Activated CD4-positive, alpha-beta memory T cell treated with anti-CD3 and anti-CD28 coated beads for 36 hours (primary cell): ENCODE measurements around the gene DAPK1. TPM values are rescaled to one million over a fixed set of nuclear protein-coding genes. Genes with fewer than 3 reads are reported as not detected.

ENCODE experiments used
- CTCF ChIA-PET: fragments of 350-600 bp; sonication (Branson Sonifier 250); formaldehyde crosslinking; loops from one replicate; lab custom pipeline; 2021; ENCODE audit warnings: antibody characterized with exemption, inconsistent platforms; lab: Charles Lee
- POLR2A ChIA-PET: fragments of 350-600 bp; sonication (Branson Sonifier 250); formaldehyde crosslinking; loops from one replicate; lab custom pipeline; 2021; ENCODE audit warnings: antibody characterized with exemption; lab: Charles Lee
- DNase-seq: peaks from one replicate; pipeline ENCODE4 v3.0.0-alpha.2; 2020
- H3K27ac Mint-ChIP-seq: one replicate; pipeline ENCODE4 v1.8.0; 2021; ENCODE audit warnings: mixed read lengths
- H3K27me3 Mint-ChIP-seq: one replicate; pipeline ENCODE4 v1.8.0; 2021; ENCODE audit warnings: mixed read lengths
- H3K36me3 Mint-ChIP-seq: one replicate; pipeline ENCODE4 v1.8.0; 2021; ENCODE audit warnings: mixed read lengths
- H3K4me1 Mint-ChIP-seq: one replicate; pipeline ENCODE4 v1.8.0; 2021; ENCODE audit warnings: low read depth, mixed read lengths
- H3K4me3 Mint-ChIP-seq: one replicate; pipeline ENCODE4 v1.8.0; 2021; ENCODE audit warnings: mild to moderate bottlenecking, mixed read lengths
- H3K9me3 Mint-ChIP-seq: one replicate; pipeline ENCODE4 v1.8.0; 2021; ENCODE audit warnings: mixed read lengths
- intact Hi-C: fragments of 100-400 bp; cut with micrococcal nuclease; formaldehyde crosslinking; loops from one replicate; pipeline ENCODE4 v1.15.1; 2023
- total RNA-seq, 2 experiments: library from RNA; stranded (reverse); gene quantifications; one replicate each; pipeline ENCODE4 v1.2.3, GENCODE V29; 2021

DAPK1 gene
- total RNA-seq, 2 experiments from 2014 or later = 1.9 to 3.3 TPM

DNA sequence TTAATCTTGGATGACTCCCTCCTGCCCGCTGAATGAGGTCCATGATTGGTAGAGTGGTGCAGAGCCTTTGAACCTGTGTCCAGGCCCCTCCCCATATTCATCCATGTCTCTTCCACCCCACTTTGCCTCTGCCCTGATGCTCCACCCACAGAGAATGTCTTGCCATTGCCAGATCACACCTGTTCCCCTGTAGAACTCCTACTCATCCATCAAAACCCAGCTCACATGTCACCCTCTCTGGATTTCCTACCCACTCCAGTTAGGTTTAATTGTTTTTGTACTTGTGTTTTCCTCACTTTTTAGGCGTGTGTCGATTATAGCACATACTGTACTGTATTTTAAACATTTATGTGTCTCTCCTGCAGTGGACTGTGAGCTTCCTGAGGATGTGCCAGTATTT, 121.3 kb downstream of the DAPK1 start:
- Mint-ChIP-seq H3K27ac (no peak overlapping the region), H3K36me3 (no peaks in the 10 kb centered on the region), H3K27me3 (peaks cover 17% of the 10 kb centered on the region), H3K4me3 (no peak overlapping the region), H3K9me3 (no peaks in the 10 kb centered on the region), H3K4me1 (no peaks in the 10 kb centered on the region)
- CTCF ChIA-PET = no interaction called here
- POLR2A ChIA-PET = no interaction called here
- no peak for DNase-seq
- intact Hi-C loops = no loop called here

- Mint-ChIP-seq H3K9me3 (peaks cover 2% of the 10 kb centered on the region), H3K36me3 (no peaks in the 10 kb centered on the region), H3K4me3 (no peak overlapping the region), H3K27me3 (peaks cover 15% of the 10 kb centered on the region), H3K27ac (no peak overlapping the region), H3K4me1 (no peaks in the 10 kb centered on the region)
- intact Hi-C loops = no loop called here
- CTCF ChIA-PET = no interaction called here
- POLR2A ChIA-PET = no interaction called here
- DNase-seq = no peak
Measured at GRCh38 chr9:87619346-87619745, 121.7 kb downstream of the DAPK1 start.

DNA sequence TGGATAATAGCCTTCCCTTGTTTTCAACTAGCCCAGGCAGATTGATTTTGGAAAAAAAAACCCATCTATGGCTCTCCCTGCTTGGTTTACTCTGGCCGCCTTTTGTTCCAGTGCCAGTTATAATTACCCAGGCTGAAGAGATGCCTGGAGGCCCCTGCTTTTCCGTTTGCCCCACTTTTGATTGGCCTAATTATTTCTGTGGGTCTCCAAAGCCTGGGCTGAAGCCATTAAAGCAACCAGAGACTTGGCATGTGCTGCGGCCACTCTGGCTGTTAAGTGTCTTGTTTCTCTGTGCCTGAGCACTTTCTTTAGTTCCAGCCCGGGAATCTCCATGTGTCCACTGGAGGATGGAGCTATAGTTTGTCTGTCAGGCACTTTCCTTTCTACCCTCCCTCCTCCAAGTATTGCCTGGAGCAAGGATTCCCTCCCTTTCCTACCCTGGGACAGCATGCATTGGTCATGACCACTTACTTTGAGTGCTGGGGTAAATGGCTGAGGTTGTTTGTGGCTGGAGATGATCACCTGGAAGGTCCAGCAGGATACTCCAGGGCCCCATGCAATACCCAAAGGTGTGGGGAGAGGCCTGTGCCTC, 123.2 kb downstream of the DAPK1 start:
- H3K27ac Mint-ChIP-seq = no peak overlapping the region
- no peak overlapping the region for H3K4me3 Mint-ChIP-seq
- ChIA-PET CTCF (no interaction called here), POLR2A (no interaction called here)
- no peaks in the 10 kb centered on the region for H3K36me3 Mint-ChIP-seq
- peaks cover 4% of the 10 kb centered on the region for H3K9me3 Mint-ChIP-seq
- H3K27me3 Mint-ChIP-seq = peaks cover 6% of the 10 kb centered on the region
- no peak for DNase-seq
- intact Hi-C loops = no loop called here
- no peaks in the 10 kb centered on the region for H3K4me1 Mint-ChIP-seq

GRCh38 chr9:87622098-87622497, 124.4 kb downstream of the DAPK1 start:
- H3K4me1 Mint-ChIP-seq = no peaks in the 10 kb centered on the region
- peaks cover 4% of the 10 kb centered on the region for H3K27me3 Mint-ChIP-seq
- no peaks in the 10 kb centered on the region for H3K36me3 Mint-ChIP-seq
- POLR2A ChIA-PET = no interaction called here
- H3K27ac Mint-ChIP-seq = no peak overlapping the region
- H3K4me3 Mint-ChIP-seq = no peak overlapping the region
- DNase-seq = no peak
- CTCF ChIA-PET = no interaction called here
- intact Hi-C loops = no loop called here
- H3K9me3 Mint-ChIP-seq = peaks cover 4% of the 10 kb centered on the region

- no peak overlapping the region for H3K4me3 Mint-ChIP-seq
- no peaks in the 10 kb centered on the region for H3K4me1 Mint-ChIP-seq
- intact Hi-C loops = no loop called here
- CTCF ChIA-PET = no interaction called here
- no peaks in the 10 kb centered on the region for H3K36me3 Mint-ChIP-seq
- H3K27ac Mint-ChIP-seq = no peak overlapping the region
- H3K9me3 Mint-ChIP-seq = peaks cover 4% of the 10 kb centered on the region
- DNase-seq = no peak
- peaks cover 4% of the 10 kb centered on the region for H3K27me3 Mint-ChIP-seq
- POLR2A ChIA-PET = no interaction called here
Measured at GRCh38 chr9:87622923-87623322, 125.3 kb downstream of the DAPK1 start.

- H3K27ac Mint-ChIP-seq = no peak overlapping the region
- POLR2A ChIA-PET = no interaction called here
- intact Hi-C loops = no loop called here
- CTCF ChIA-PET = no interaction called here
- no peak overlapping the region for H3K4me3 Mint-ChIP-seq
- DNase-seq = no peak
- H3K4me1 Mint-ChIP-seq = no peaks in the 10 kb centered on the region
- peaks cover 4% of the 10 kb centered on the region for H3K9me3 Mint-ChIP-seq
- H3K27me3 Mint-ChIP-seq = no peaks in the 10 kb centered on the region
- H3K36me3 Mint-ChIP-seq = no peaks in the 10 kb centered on the region
Measured at GRCh38 chr9:87628346-87628745, 130.7 kb downstream of the DAPK1 start.

DNA sequence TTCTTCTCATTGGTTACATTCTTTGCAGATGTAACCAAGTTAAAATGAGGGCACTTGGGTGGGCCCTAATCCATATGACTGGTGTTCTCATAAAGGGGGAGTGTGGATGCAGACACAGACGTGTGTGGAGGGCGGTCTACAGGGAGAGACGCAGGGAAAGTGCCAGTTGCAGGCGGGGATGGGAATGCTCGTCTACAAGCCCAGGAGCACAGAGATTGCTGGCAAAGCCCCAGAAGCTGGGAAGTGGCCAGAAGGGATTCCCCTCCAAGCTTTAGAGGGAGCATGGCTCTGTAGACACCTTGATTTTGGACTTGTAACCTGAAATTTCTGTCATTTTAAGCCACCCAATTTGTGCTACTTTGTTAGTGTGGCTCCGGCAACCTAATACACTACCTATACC, 131.4 kb downstream of the DAPK1 start:
- Mint-ChIP-seq H3K27ac (no peak overlapping the region), H3K9me3 (peaks cover 4% of the 10 kb centered on the region), H3K27me3 (no peaks in the 10 kb centered on the region), H3K4me3 (no peak overlapping the region), H3K36me3 (no peaks in the 10 kb centered on the region), H3K4me1 (no peaks in the 10 kb centered on the region)
- CTCF ChIA-PET = no interaction called here
- POLR2A ChIA-PET = no interaction called here
- intact Hi-C loops = no loop called here
- no peak for DNase-seq

GRCh38 chr9:87630266-87630665, 132.6 kb downstream of the DAPK1 start:
- H3K27me3 Mint-ChIP-seq = no peaks in the 10 kb centered on the region
- DNase-seq = no peak
- no peaks in the 10 kb centered on the region for H3K36me3 Mint-ChIP-seq
- CTCF ChIA-PET = no interaction called here
- H3K4me3 Mint-ChIP-seq = no peak overlapping the region
- H3K9me3 Mint-ChIP-seq = no peaks in the 10 kb centered on the region
- POLR2A ChIA-PET = no interaction called here
- intact Hi-C loops = no loop called here
- no peaks in the 10 kb centered on the region for H3K4me1 Mint-ChIP-seq
- no peak overlapping the region for H3K27ac Mint-ChIP-seq

GRCh38 chr9:87630846-87631245, 133.2 kb downstream of the DAPK1 start:
- Mint-ChIP-seq H3K27ac (no peak overlapping the region), H3K27me3 (no peaks in the 10 kb centered on the region), H3K4me1 (no peaks in the 10 kb centered on the region), H3K36me3 (no peaks in the 10 kb centered on the region), H3K4me3 (no peak overlapping the region), H3K9me3 (no peaks in the 10 kb centered on the region)
- intact Hi-C loops = no loop called here
- ChIA-PET POLR2A (no interaction called here), CTCF (no interaction called here)
- no peak for DNase-seq

GRCh38 chr9:87635656-87636501, 138.2 kb downstream of the DAPK1 start:
- Mint-ChIP-seq H3K4me3 (no peak overlapping the region), H3K27me3 (peaks cover 5% of the 10 kb centered on the region), H3K9me3 (no peaks in the 10 kb centered on the region), H3K36me3 (no peaks in the 10 kb centered on the region), H3K4me1 (no peaks in the 10 kb centered on the region), H3K27ac (no peak overlapping the region)
- DNase-seq = no peak
- CTCF ChIA-PET = no interaction called here
- intact Hi-C loops = no loop called here
- POLR2A ChIA-PET = no interaction called here

- POLR2A ChIA-PET = no interaction called here
- H3K9me3 Mint-ChIP-seq = no peaks in the 10 kb centered on the region
- CTCF ChIA-PET = no interaction called here
- H3K4me3 Mint-ChIP-seq = no peak overlapping the region
- H3K27me3 Mint-ChIP-seq = peaks cover 5% of the 10 kb centered on the region
- H3K36me3 Mint-ChIP-seq = no peaks in the 10 kb centered on the region
- peaks cover 3% of the 10 kb centered on the region for H3K4me1 Mint-ChIP-seq
- H3K27ac Mint-ChIP-seq = no peak overlapping the region
- intact Hi-C loops = no loop called here
- DNase-seq = no peak
Measured at GRCh38 chr9:87638292-87638691, 140.6 kb downstream of the DAPK1 start.

DNA sequence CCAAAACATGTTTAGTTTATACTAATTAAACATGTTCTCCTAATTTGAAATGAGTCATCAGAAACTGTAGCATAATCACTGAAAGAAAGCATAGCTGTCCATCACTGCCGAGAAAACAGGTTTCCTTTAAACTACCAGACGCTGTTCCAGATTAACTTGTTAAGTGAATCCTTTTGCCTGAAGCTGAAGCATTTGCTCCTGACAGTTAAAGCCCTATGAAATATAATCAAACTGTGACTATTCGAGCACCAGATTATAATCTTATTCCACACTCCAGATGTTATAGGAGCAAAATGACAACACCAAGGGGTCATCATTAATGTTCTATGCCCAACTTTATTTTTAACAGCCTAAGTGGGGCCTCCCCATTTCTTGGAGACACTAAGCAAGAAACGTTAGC, 142.3 kb downstream of the DAPK1 start:
- H3K9me3 Mint-ChIP-seq = no peaks in the 10 kb centered on the region
- H3K36me3 Mint-ChIP-seq = no peaks in the 10 kb centered on the region
- no peak for DNase-seq
- intact Hi-C loops = no loop called here
- H3K4me3 Mint-ChIP-seq = no peak overlapping the region
- ChIA-PET CTCF (no interaction called here), POLR2A (no interaction called here)
- peaks cover 3% of the 10 kb centered on the region for H3K4me1 Mint-ChIP-seq
- peaks cover 5% of the 10 kb centered on the region for H3K27me3 Mint-ChIP-seq
- H3K27ac Mint-ChIP-seq = no peak overlapping the region

- intact Hi-C loops = no loop called here
- peaks cover 3% of the 10 kb centered on the region for H3K4me1 Mint-ChIP-seq
- no peaks in the 10 kb centered on the region for H3K36me3 Mint-ChIP-seq
- H3K4me3 Mint-ChIP-seq = no peak overlapping the region
- ChIA-PET POLR2A (no interaction called here), CTCF (no interaction called here)
- no peak overlapping the region for H3K27ac Mint-ChIP-seq
- H3K9me3 Mint-ChIP-seq = no peaks in the 10 kb centered on the region
- DNase-seq = no peak
- H3K27me3 Mint-ChIP-seq = peaks cover 5% of the 10 kb centered on the region
Measured at GRCh38 chr9:87640385-87640795, 142.7 kb downstream of the DAPK1 start.
